Cardiac muscle cell (in vitro differentiated cells and primary cell): ENCODE measurements around the gene ARHGAP30. TPM values are rescaled to one million over a fixed set of nuclear protein-coding genes. Genes with fewer than 3 reads are reported as not detected.
"Not testable (repeated sequence)": the region's sequence is repeated elsewhere in the genome, so short reads cannot be mapped to it uniquely, and the experiment has no call there.

Experiments
- DNase-seq, 2 donors: peaks; one replicate each; pipeline versions ENCODE4 v3.0.0 to v3.0.0-alpha.2; 2010 to 2017; ENCODE audit warnings: low read depth in 1 of 2, low spot score in 1 of 2
- H3K27ac ChIP-seq: fragments of 200-600 bp; sonication (generic); 2 replicates; pipeline ENCODE4 v1.5.1; 2016
- H3K27me3 ChIP-seq: fragments of 200-600 bp; sonication (generic); 2 replicates; pipeline ENCODE4 v1.6.0; 2016; ENCODE audit warnings: control low read depth
- H3K36me3 ChIP-seq: fragments of 200-600 bp; sonication (generic); 2 replicates; pipeline ENCODE4 v1.5.1; 2016; ENCODE audit warnings: control low read depth
- H3K4me1 ChIP-seq: fragments of 200-600 bp; sonication (generic); 2 replicates; pipeline ENCODE4 v1.8.1; 2017; ENCODE audit warnings: low read depth, mild to moderate bottlenecking, mixed run types
- H3K4me3 ChIP-seq: fragments of 200-600 bp; sonication (generic); 2 replicates; pipeline ENCODE4 v1.5.1; 2016; ENCODE audit warnings: mild to moderate bottlenecking
- H3K9me3 ChIP-seq: fragments of 200-600 bp; sonication (generic); 2 replicates; pipeline ENCODE4 v1.5.1; 2017; ENCODE audit warnings: low read depth, mild to moderate bottlenecking, control low read depth
- CTCF ChIP-seq: IDR thresholded peaks from 2 replicates; pipeline ENCODE4 v1.5.1; 2012; ENCODE audit warnings: low read depth, mild to moderate bottlenecking, low read length
- polyA plus RNA-seq: library from polyadenylated mRNA; unstranded; fragments of >200 nt; fragmentation: Nextera tagmentation; extraction: Ambion mirVana; gene quantifications from 2 replicates; pipeline ENCODE4 v1.2.1, GENCODE V29; 2016
- total RNA-seq: library from RNA; depleted of rRNA; stranded (reverse); fragments of >200 nt; gene quantifications from 2 replicates; pipeline ENCODE4 v1.2.3, GENCODE V29; 2016

The ARHGAP30 gene
- total and polyA plus RNA-seq, 2 experiments from 2014 or later, result 1.9 TPM; not detected in 1

- Histone ChIP-seq H3K27ac (peak overlapping the region; percentile 18), H3K27me3 (no peaks in the 10 kb centered on the region), H3K36me3 (no peaks in the 10 kb centered on the region), H3K4me3 (peak overlapping the region; percentile 51), H3K9me3 (no peaks in the 10 kb centered on the region), H3K4me1 (peaks cover 30% of the 10 kb centered on the region)
- TF ChIP-seq CTCF, result no peak
- DNase-seq, result no peak
Measured at GRCh38 chr1:161017756-161018630, 51.7 kb downstream of the ARHGAP30 start.

- H3K9me3 ChIP-seq, DNase-seq, H3K36me3 ChIP-seq, H3K27me3 ChIP-seq, H3K4me3 ChIP-seq: not testable (repeated sequence)
- peaks cover 36% of the 10 kb centered on the region for H3K4me1 ChIP-seq
- peak overlapping the region; percentile 18 for H3K27ac ChIP-seq
Measured at GRCh38 chr1:161017181-161017580, 52.5 kb downstream of the ARHGAP30 start.

- peaks cover 41% of the 10 kb centered on the region for H3K4me1 ChIP-seq
- not testable (repeated sequence) for H3K27ac ChIP-seq, H3K36me3 ChIP-seq, H3K4me3 ChIP-seq, H3K9me3 ChIP-seq, H3K27me3 ChIP-seq
- DNase-seq, result peak in 1 of 2 donors; percentile 38
Measured at GRCh38 chr1:161016683-161017082, 53.0 kb downstream of the ARHGAP30 start.

DNA sequence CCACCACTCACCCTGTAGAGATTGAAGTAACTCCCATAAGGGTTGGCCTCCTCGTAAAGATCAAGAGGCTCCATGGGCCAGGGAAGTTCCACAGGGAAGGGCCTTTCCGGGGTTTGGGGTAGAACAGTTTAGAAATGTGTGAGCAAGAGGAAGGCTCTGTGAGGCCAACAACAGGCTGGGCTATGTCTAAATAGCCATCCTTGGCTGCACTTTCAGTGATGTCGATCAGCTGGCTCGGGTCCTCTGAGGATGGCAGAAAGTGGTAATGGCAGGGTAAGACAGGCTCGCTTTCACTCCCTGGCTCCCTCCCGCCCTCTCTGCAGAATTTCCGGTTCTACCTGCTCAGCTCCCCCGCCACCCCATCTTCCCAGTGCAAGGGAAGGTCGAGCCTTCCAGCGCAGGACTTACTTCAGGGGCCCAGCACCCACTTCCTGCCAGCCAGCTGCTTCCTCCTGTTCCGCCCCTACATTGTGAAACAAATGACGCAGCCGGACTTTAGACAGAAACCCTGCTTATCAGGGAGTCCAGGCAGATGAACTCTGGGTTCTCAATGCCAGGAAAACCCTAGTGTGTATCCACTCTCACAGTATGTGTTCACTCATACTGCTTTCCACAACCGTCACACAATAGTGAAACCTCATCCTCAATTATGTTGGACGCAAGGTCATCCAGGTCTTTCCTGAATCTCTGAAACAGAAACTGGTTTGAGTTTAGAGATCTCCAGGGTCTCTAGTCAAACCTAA, 56.0 kb downstream of the ARHGAP30 start:
- no peak for TF ChIP-seq CTCF
- H3K4me3 ChIP-seq, result no peak overlapping the region
- H3K27me3 ChIP-seq, result no peaks in the 10 kb centered on the region
- DNase-seq, result peak in 1 of 2 donors; percentile 98
- no peaks in the 10 kb centered on the region for H3K9me3 ChIP-seq
- H3K4me1 ChIP-seq, result peaks cover 61% of the 10 kb centered on the region
- H3K36me3 ChIP-seq, result no peaks in the 10 kb centered on the region
- peak overlapping the region; percentile 63 for H3K27ac ChIP-seq

GRCh38 chr1:161013131-161013487, 56.6 kb downstream of the ARHGAP30 start:
- peak overlapping the region; percentile 63 for H3K27ac ChIP-seq
- H3K9me3 ChIP-seq, result no peaks in the 10 kb centered on the region
- peak in 1 of 2 donors; percentile 62 for DNase-seq
- no peaks in the 10 kb centered on the region for H3K27me3 ChIP-seq
- peaks cover 63% of the 10 kb centered on the region for H3K4me1 ChIP-seq
- H3K4me3 ChIP-seq, result no peak overlapping the region
- TF ChIP-seq CTCF, result no peak
- no peaks in the 10 kb centered on the region for H3K36me3 ChIP-seq

- TF ChIP-seq CTCF, result no peak
- H3K4me3 ChIP-seq, result no peak overlapping the region
- H3K27me3 ChIP-seq, result no peaks in the 10 kb centered on the region
- no peaks in the 10 kb centered on the region for H3K9me3 ChIP-seq
- H3K36me3 ChIP-seq, result no peaks in the 10 kb centered on the region
- peaks cover 63% of the 10 kb centered on the region for H3K4me1 ChIP-seq
- DNase-seq, result no peak
- H3K27ac ChIP-seq, result peak overlapping the region; percentile 63
Measured at GRCh38 chr1:161012420-161012819, 57.3 kb downstream of the ARHGAP30 start.
